ENCODE results near the gene KLHL5. TPM values are rescaled to one million over a fixed set of nuclear protein-coding genes. Genes with fewer than 3 reads are reported as not detected.

KLHL5 gene
- total RNA-seq, 1 experiment from 2014 or later: 84.8 TPM

DNA sequence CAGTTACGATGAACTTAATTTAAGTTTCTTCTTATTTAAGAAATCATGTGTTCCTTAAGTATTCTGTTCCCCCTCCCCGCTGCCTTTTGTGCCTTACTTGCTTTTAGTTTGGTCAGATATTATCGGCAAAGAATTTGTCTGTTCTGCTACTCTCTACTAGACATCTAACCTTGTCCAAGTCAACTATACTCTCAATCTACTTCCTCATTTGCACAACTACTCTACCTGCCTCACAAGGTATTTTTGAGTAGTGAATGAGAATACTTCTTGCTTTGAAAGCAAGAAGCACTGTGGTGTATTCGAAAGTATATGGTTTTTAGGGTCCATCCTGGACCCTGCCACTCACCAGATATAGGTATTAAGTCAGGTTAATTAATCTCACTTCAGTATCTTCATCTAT is 8.0 kb upstream of the KLHL5 start:
- TF ChIP-seq, protein P1, sequence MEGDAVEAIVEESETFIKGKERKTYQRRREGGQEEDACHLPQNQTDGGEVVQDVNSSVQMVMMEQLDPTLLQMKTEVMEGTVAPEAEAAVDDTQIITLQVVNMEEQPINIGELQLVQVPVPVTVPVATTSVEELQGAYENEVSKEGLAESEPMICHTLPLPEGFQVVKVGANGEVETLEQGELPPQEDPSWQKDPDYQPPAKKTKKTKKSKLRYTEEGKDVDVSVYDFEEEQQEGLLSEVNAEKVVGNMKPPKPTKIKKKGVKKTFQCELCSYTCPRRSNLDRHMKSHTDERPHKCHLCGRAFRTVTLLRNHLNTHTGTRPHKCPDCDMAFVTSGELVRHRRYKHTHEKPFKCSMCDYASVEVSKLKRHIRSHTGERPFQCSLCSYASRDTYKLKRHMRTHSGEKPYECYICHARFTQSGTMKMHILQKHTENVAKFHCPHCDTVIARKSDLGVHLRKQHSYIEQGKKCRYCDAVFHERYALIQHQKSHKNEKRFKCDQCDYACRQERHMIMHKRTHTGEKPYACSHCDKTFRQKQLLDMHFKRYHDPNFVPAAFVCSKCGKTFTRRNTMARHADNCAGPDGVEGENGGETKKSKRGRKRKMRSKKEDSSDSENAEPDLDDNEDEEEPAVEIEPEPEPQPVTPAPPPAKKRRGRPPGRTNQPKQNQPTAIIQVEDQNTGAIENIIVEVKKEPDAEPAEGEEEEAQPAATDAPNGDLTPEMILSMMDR (conservative IDR thresholded peaks at IDR 0.05; ENCODE audit: low read depth, low read length): no peak
- TF ChIP-seq EZH2phosphoT487 (IDR thresholded peaks at IDR 0.05; ENCODE audit: borderline replicate concordance, low read length): no peak
- no peak for TF ChIP-seq EZH2 (IDR thresholded peaks at IDR 0.05; ENCODE audit: low read length, unreplicated experiment)
- no peaks in the 10 kb centered on the region for H3F3A ChIP-seq (ENCODE audit: low read length, unreplicated experiment)
- no peaks in the 10 kb centered on the region for H3K27me3 ChIP-seq (ENCODE audit: low read length)
- ChIA-PET POLR2A (ENCODE audit: unreplicated experiment) (no interaction called here), CTCF (no interaction called here)
- no peak overlapping the region for H3K27ac ChIP-seq (ENCODE audit: low read length)
- peaks cover 98% of the 10 kb centered on the region for H3K79me2 ChIP-seq (ENCODE audit: low read length)
- H3K4me3 ChIP-seq (ENCODE audit: low read length): no peak overlapping the region
- no TSS peak for BruUV-seq (replicated peaks)
- H4K20me1 ChIP-seq (ENCODE audit: low read length): peaks cover 7% of the 10 kb centered on the region; the same call in 1 of the 2 replicates
- DNase-seq (no peak), ATAC-seq (no peak)
- H3K4me1 ChIP-seq (ENCODE audit: insufficient read depth, low read length): no peaks in the 10 kb centered on the region
- no peaks in the 10 kb centered on the region for H3K9me2 ChIP-seq (replicated peaks; ENCODE audit: low read length)
- no peak overlapping the region for H3K9ac ChIP-seq (ENCODE audit: low read length)
- H2AFZ ChIP-seq (ENCODE audit: low read length): no peak overlapping the region
- intact Hi-C loops (cut with micrococcal nuclease): no loop called here
- H3K36me3 ChIP-seq (ENCODE audit: low read depth, low read length): 0 out of 2 replicates have a peak, but pooled peaks cover 2% of the 10 kb centered on the region
- H3K9me3 ChIP-seq (ENCODE audit: low read length): no peaks in the 10 kb centered on the region
- H3K4me2 ChIP-seq (ENCODE audit: low read length): no peak overlapping the region

DNA sequence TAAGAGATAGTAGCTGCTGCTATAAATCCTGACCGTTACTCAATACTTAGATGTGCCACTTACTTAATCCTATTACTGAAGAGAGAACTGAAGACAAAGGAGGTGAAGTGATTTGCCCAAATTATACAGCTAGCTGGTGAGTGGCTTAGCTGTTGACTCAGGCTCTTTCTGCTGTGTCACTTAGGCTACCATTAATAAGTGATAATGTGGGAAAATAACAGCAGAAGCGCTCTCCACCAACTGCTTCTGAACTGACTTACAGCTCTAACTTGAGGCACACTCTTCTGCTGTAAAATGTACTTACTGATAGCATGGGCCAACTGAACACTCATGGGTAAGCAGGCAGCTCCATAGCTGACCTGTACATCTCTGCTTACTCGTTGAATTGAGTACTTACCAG is 7.5 kb upstream of the KLHL5 start:
- intact Hi-C loops (cut with micrococcal nuclease): no loop called here
- peaks cover 98% of the 10 kb centered on the region for H3K79me2 ChIP-seq (ENCODE audit: low read length)
- no peaks in the 10 kb centered on the region for H3K9me3 ChIP-seq (ENCODE audit: low read length)
- H3F3A ChIP-seq (ENCODE audit: low read length, unreplicated experiment): no peaks in the 10 kb centered on the region
- TF ChIP-seq, protein P1 (conservative IDR thresholded peaks at IDR 0.05; ENCODE audit: low read depth, low read length): no peak
- no peak for TF ChIP-seq EZH2 (IDR thresholded peaks at IDR 0.05; ENCODE audit: low read length, unreplicated experiment)
- TF ChIP-seq EZH2phosphoT487 (IDR thresholded peaks at IDR 0.05; ENCODE audit: borderline replicate concordance, low read length): no peak
- H4K20me1 ChIP-seq (ENCODE audit: low read length): peaks cover 7% of the 10 kb centered on the region; the same call in 1 of the 2 replicates
- H3K27me3 ChIP-seq (ENCODE audit: low read length): no peaks in the 10 kb centered on the region
- no peak overlapping the region for H3K9ac ChIP-seq (ENCODE audit: low read length)
- H3K36me3 ChIP-seq (ENCODE audit: low read depth, low read length): no peaks in the 10 kb centered on the region
- no peaks in the 10 kb centered on the region for H3K4me1 ChIP-seq (ENCODE audit: insufficient read depth, low read length)
- ChIA-PET CTCF (no interaction called here), POLR2A (ENCODE audit: unreplicated experiment) (interaction anchor here (0.5 kb wide), 1 partner anchor 15 kb away, joined by 4 read pairs; no protein-coding TSS in a partner anchor)
- no peak overlapping the region for H2AFZ ChIP-seq (ENCODE audit: low read length)
- H3K4me3 ChIP-seq (ENCODE audit: low read length): no peak overlapping the region
- H3K27ac ChIP-seq (ENCODE audit: low read length): no peak overlapping the region
- DNase-seq: no peak
- no peaks in the 10 kb centered on the region for H3K9me2 ChIP-seq (replicated peaks; ENCODE audit: low read length)
- no peak overlapping the region for H3K4me2 ChIP-seq (ENCODE audit: low read length)
- no peak for ATAC-seq
- BruUV-seq (replicated peaks): no TSS peak

DNA sequence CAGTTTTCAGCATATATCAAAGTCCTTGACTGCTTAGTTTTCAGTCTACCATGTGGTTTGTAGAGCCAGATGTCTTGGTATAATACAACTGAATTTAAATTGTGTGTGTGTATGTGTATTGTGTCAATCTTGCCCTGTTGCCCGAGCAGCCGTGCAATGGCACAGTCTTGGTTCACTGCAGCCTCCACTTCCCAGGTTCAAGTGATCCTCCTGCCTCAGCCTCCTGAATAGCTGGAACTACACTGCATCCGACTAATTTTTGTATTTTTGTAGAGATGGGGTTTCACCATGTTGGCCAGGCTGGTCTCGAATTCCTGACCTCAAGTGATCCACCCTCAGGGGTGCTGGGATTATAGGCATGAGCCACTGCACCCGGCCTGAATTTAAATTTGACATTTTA is 6.0 kb upstream of the KLHL5 start:
- no peak for DNase-seq
- H3K4me3 ChIP-seq (ENCODE audit: low read length): no peak overlapping the region
- no peaks in the 10 kb centered on the region for H3K9me3 ChIP-seq (ENCODE audit: low read length)
- H3K36me3 ChIP-seq (ENCODE audit: low read depth, low read length): no peaks in the 10 kb centered on the region
- H3K27ac ChIP-seq (ENCODE audit: low read length): no peak overlapping the region
- H3F3A ChIP-seq (ENCODE audit: low read length, unreplicated experiment): no peaks in the 10 kb centered on the region
- TF ChIP-seq EZH2phosphoT487 (IDR thresholded peaks at IDR 0.05; ENCODE audit: borderline replicate concordance, low read length) (no peak), EZH2 (IDR thresholded peaks at IDR 0.05; ENCODE audit: low read length, unreplicated experiment) (no peak)
- TF ChIP-seq, protein P1 (conservative IDR thresholded peaks at IDR 0.05; ENCODE audit: low read depth, low read length): no peak
- no TSS peak for BruUV-seq (replicated peaks)
- H3K27me3 ChIP-seq (ENCODE audit: low read length): no peaks in the 10 kb centered on the region
- H4K20me1 ChIP-seq (ENCODE audit: low read length): peaks cover 13% of the 10 kb centered on the region; the same call in 1 of the 2 replicates
- no peaks in the 10 kb centered on the region for H3K9me2 ChIP-seq (replicated peaks; ENCODE audit: low read length)
- intact Hi-C loops (cut with micrococcal nuclease): no loop called here
- ChIA-PET POLR2A (ENCODE audit: unreplicated experiment) (no interaction called here), CTCF (no interaction called here)
- H3K4me1 ChIP-seq (ENCODE audit: insufficient read depth, low read length): no peaks in the 10 kb centered on the region
- no peak for ATAC-seq
- no peak overlapping the region for H2AFZ ChIP-seq (ENCODE audit: low read length)
- peaks cover 97% of the 10 kb centered on the region for H3K79me2 ChIP-seq (ENCODE audit: low read length)
- no peak overlapping the region for H3K9ac ChIP-seq (ENCODE audit: low read length)
- H3K4me2 ChIP-seq (ENCODE audit: low read length): no peak overlapping the region

All from PC-3 (cell line).